ENCODE measurements around the gene GNA12.
"Not testable (repeated sequence)": the region's sequence is repeated elsewhere in the genome, so short reads cannot be mapped to it uniquely, and the experiment has no call there.

The GNA12 gene

GRCh38 chr7:2680792-2681490 lies 163.2 kb downstream of the GNA12 start:
- H3K27ac ChIP-seq: no peak overlapping the region
- TF ChIP-seq ZFX (IDR thresholded peaks at IDR 0.05): no peak
- peak; percentile 86 for TF ChIP-seq CTCF (conservative IDR thresholded peaks at IDR 0.05)

GRCh38 chr7:2680256-2680655 lies 163.9 kb downstream of the GNA12 start:
- TF ChIP-seq CTCF (conservative IDR thresholded peaks at IDR 0.05) (no peak), ZFX (IDR thresholded peaks at IDR 0.05) (no peak)
- H3K27ac ChIP-seq: no peak overlapping the region

- not testable (repeated sequence) for H3K27ac ChIP-seq
These were observed 164.7 kb downstream of the GNA12 start for GRCh38 chr7:2679135-2680127.

- not testable (repeated sequence) for H3K27ac ChIP-seq
These were observed 165.7 kb downstream of the GNA12 start for GRCh38 chr7:2678454-2678853.
